ENCODE measurements around the gene ARID3A.

The ARID3A gene

DNA sequence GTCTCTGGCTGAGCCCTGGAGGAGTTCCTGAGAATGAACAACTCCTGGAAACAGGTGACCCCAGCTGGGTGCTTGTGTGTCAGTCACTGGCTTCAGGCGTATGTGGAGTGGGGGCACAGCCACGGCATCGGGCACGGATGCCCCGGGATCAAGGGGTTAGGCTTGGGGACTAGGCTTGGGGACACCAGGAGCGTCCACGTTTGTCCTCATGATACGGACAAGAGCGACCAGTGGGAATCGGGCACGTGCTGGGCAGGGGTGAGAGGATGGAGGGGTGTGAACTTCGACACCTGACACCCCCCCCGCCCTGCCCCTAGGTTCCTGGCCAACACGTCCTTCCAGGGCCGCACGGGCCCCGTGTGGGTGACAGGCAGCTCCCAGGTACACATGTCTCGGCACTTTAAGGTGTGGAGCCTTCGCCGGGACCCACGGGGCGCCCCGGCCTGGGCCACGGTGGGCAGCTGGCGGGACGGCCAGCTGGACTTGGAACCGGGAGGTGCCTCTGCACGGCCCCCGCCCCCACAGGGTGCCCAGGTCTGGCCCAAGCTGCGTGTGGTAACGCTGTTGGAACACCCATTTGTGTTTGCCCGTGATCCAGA lies 78.5 kb downstream of the ARID3A start:
- no peak overlapping the region for H3K4me3 ChIP-seq (ENCODE audit: low read depth, low read length)
- TF ChIP-seq CTCF (IDR thresholded peaks at IDR 0.05; ENCODE audit: borderline replicate concordance, insufficient read depth, low read depth, low read length): no peak

GRCh38 chr19:1004803-1005664 lies 79.2 kb downstream of the ARID3A start:
- no peak overlapping the region for H3K4me3 ChIP-seq (ENCODE audit: low read depth, low read length)
- TF ChIP-seq CTCF (IDR thresholded peaks at IDR 0.05; ENCODE audit: borderline replicate concordance, insufficient read depth, low read depth, low read length): no peak

GRCh38 chr19:1006711-1007398 lies 81.0 kb downstream of the ARID3A start:
- H3K4me3 ChIP-seq (ENCODE audit: low read depth, low read length): no peak overlapping the region
- no peak for TF ChIP-seq CTCF (IDR thresholded peaks at IDR 0.05; ENCODE audit: borderline replicate concordance, insufficient read depth, low read depth, low read length)

DNA sequence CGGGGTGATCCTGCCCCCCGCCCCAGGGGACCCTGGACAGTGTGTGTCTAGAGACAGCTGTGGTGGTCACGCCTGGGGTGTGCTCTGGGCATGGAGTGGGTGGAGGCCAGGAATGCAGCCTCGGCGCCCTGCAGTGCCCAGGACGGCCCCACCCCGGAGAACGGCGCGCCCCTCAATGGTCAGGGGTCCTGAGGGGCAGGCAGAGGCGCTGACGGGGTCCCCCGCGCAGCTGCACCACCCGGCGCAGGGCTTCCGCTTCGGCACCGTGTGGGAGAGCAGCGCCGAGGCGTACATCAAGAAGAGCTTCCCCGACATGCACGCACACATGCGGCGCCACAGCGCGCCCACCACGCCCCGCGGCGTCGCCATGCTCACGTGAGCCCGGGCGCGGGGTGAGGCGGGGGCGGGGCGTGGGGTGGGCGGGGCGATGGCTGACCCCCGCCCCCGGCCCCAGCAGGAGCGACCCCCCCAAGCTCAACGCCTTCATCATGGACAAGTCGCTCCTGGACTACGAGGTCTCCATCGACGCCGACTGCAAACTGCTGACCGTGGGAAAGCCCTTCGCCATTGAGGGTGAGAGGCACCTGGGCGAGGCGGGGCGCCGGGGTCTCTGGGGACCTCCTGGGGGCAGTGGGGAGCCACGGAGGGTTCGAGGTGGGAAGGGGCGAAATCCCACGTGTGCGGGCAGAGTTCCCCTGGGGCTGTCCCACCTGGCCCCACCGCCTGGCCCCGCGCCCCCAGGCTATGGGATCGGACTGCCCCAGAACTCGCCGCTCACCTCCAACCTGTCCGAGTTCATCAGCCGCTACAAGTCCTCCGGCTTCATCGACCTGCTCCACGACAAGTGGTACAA lies 81.8 kb downstream of the ARID3A start:
- no peak for TF ChIP-seq CTCF (IDR thresholded peaks at IDR 0.05; ENCODE audit: borderline replicate concordance, insufficient read depth, low read depth, low read length)
- no peak overlapping the region for H3K4me3 ChIP-seq (ENCODE audit: low read depth, low read length)

DNA sequence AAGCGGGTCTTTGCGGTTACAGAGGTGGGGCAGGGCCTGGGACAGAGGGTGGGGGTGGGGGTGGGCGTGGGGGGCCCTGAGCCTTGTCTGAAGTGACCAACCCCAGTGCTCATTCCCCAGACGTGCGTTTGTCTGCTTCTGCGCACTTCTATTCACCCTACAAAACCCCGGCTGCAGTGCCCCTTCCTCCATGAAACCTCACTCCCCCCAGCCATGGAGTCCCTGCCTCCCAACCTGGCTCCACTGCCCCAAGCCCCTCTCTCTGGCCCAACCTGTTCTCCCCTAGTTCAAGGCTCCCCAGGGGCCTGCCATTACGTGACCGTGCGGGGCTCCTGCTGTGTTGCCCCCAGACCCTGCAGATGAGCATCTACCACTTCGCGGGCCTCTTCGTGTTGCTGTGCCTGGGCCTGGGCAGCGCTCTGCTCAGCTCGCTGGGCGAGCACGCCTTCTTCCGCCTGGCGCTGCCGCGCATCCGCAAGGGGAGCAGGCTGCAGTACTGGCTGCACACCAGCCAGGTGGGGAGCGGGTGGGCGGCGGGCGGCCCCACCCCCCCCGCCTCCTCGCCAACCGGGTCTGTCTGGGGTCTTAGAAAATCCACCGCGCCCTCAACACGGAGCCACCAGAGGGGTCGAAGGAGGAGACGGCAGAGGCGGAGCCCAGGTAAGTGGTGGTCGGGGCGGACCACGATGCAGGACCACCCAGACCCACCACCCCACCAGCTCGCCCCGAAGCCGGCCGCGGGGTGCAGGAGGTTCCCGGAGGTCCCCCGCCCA lies 82.6 kb downstream of the ARID3A start:
- no peak overlapping the region for H3K4me3 ChIP-seq (ENCODE audit: low read depth, low read length)
- TF ChIP-seq CTCF (IDR thresholded peaks at IDR 0.05; ENCODE audit: borderline replicate concordance, insufficient read depth, low read depth, low read length): no peak

All from GM12875 (cell line).